B cell (primary cell): ENCODE data around the gene CCDC30. TPM values are rescaled to one million over a fixed set of nuclear protein-coding genes. Genes with fewer than 3 reads are reported as not detected.
"Not testable (repeated sequence)": the region's sequence is repeated elsewhere in the genome, so short reads cannot be mapped to it uniquely, and the experiment has no call there.

ENCODE experiments used
- ATAC-seq: fragments of 200-7000 bp; cut with Tn5 transposase; one replicate; pipeline ENCODE4 v1.10.0; 2021; ENCODE audit warnings: low read depth, mild to moderate bottlenecking, moderate number of reproducible peaks, moderate library complexity
- CTCF ChIA-PET: fragments of 350-600 bp; sonication (Branson Sonifier 250); formaldehyde crosslinking; loops from one replicate; lab custom pipeline; 2021; ENCODE audit warnings: antibody characterized with exemption, inconsistent platforms; lab: Charles Lee
- POLR2A ChIA-PET: fragments of 350-600 bp; sonication (Branson Sonifier 250); formaldehyde crosslinking; loops from one replicate; lab custom pipeline; 2021; ENCODE audit warnings: antibody characterized with exemption; lab: Charles Lee
- DNase-seq: peaks from one replicate; pipeline ENCODE4 v3.0.0; 2013
- H2AFZ ChIP-seq: 2 replicates; pipeline ENCODE4 v1.6.1; 2012; ENCODE audit warnings: mild to moderate bottlenecking, low read depth, low read length; ENCODE audit not compliant: insufficient read depth, poor library complexity, severe bottlenecking
- H3K27ac ChIP-seq, 2 donors: 1 replicate in 1 of 2; 2 replicates in 1 of 2; pipeline ENCODE4 v1.5.1; 2012 to 2013; ENCODE audit warnings: low read length in 2 of 2, mild to moderate bottlenecking in 2 of 2, moderate library complexity in 1 of 2
- H3K27me3 ChIP-seq, 4 experiments: fragments of 200-600 bp in 1 of 4; sonication (generic) in 1 of 4; replicated peaks in 1 of 4; 1 replicate in 2 of 4; 2 replicates in 2 of 4; pipeline versions ENCODE4 v1.6.1 to v1.7.0; 2013 to 2016; ENCODE audit warnings: low read length in 3 of 4, mild to moderate bottlenecking in 2 of 4, mixed read lengths in 1 of 4, moderate library complexity in 1 of 4; ENCODE audit not compliant: insufficient read depth in 4 of 4, control insufficient read depth in 3 of 4; ENCODE audit errors: control extremely low read depth in 1 of 4
- H3K36me3 ChIP-seq, 2 experiments: replicated peaks in 1 of 2; 1 replicate in 1 of 2; 2 replicates in 1 of 2; pipeline versions ENCODE4 v1.6.1 to v1.7.1; 2013; ENCODE audit warnings: low read length in 1 of 2; ENCODE audit not compliant: insufficient read depth in 2 of 2, control insufficient read depth in 1 of 2; ENCODE audit errors: control extremely low read depth in 1 of 2, extremely low read depth in 1 of 2
- H3K4me1 ChIP-seq, 2 donors: fragments of 200-600 bp in 1 of 2; sonication (generic) in 1 of 2; 1 replicate in 1 of 2; 2 replicates in 1 of 2; pipeline versions ENCODE4 v1.5.1 to v1.6.1; 2013 to 2017; ENCODE audit warnings: low read length in 2 of 2; ENCODE audit not compliant: control insufficient read depth in 2 of 2, insufficient read depth in 2 of 2
- H3K4me2 ChIP-seq: replicated peaks from 2 replicates; pipeline ENCODE3; 2012; ENCODE audit warnings: mild to moderate bottlenecking, low read depth, low read length; ENCODE audit not compliant: poor library complexity, severe bottlenecking
- H3K4me3 ChIP-seq, 5 experiments: fragments of 200-600 bp in 1 of 5; sonication (generic) in 1 of 5; 1 replicate in 3 of 5; 2 replicates in 2 of 5; pipeline versions ENCODE4 v1.5.1 to v1.7.0; 2011 to 2016; ENCODE audit warnings: low read length in 4 of 5, mild to moderate bottlenecking in 4 of 5, low read depth in 2 of 5, control low read depth in 1 of 5, moderate library complexity in 1 of 5; ENCODE audit not compliant: insufficient read depth in 1 of 5; ENCODE audit errors: control extremely low read depth in 1 of 5, extremely low read depth in 1 of 5
- H3K79me2 ChIP-seq: fragments of 200-600 bp; sonication (generic); one replicate; pipeline ENCODE4 v1.6.0; 2016; ENCODE audit warnings: low read length; ENCODE audit not compliant: control insufficient read depth, insufficient read depth
- H3K9ac ChIP-seq: fragments of 200-600 bp; sonication (generic); 2 replicates; pipeline ENCODE4 v1.6.1; 2017; ENCODE audit warnings: mild to moderate bottlenecking, low read length, moderate library complexity
- H3K9me3 ChIP-seq, 3 donors: one replicate each; pipeline versions ENCODE4 v1.6.1 to v1.7.1; 2013; ENCODE audit warnings: low read length in 2 of 3; ENCODE audit not compliant: control insufficient read depth in 2 of 3, insufficient read depth in 1 of 3; ENCODE audit errors: control extremely low read depth in 1 of 3
- H4K20me1 ChIP-seq: 2 replicates; pipeline ENCODE4 v1.6.0; 2012; ENCODE audit warnings: mild to moderate bottlenecking, low read length; ENCODE audit not compliant: insufficient read depth, control insufficient read depth, poor library complexity, severe bottlenecking
- H3K27ac Mint-ChIP-seq: one replicate; pipeline ENCODE4 v1.8.0; 2021; ENCODE audit warnings: mixed read lengths
- H3K27me3 Mint-ChIP-seq: one replicate; pipeline ENCODE4 v1.8.0; 2021; ENCODE audit warnings: mixed read lengths
- H3K4me1 Mint-ChIP-seq: one replicate; pipeline ENCODE4 v1.8.0; 2021; ENCODE audit warnings: mixed read lengths
- H3K4me3 Mint-ChIP-seq: one replicate; pipeline ENCODE4 v1.8.0; 2021; ENCODE audit warnings: mixed read lengths
- H3K9me3 Mint-ChIP-seq: one replicate; pipeline ENCODE4 v1.8.0; 2022; ENCODE audit warnings: mixed read lengths; ENCODE audit not compliant: insufficient read depth
- EZH2 ChIP-seq: IDR thresholded peaks from 2 replicates; pipeline ENCODE4 v1.6.1; 2012; ENCODE audit warnings: borderline replicate concordance, low read depth, mild to moderate bottlenecking, moderate library complexity, low read length; ENCODE audit not compliant: insufficient read depth, poor library complexity, severe bottlenecking
- WGBS: methylation state at CpG from one replicate; pipeline ENCODE4 v1.1.5; 2013; ENCODE audit warnings: missing lambda C conversion rate; ENCODE audit not compliant: insufficient coverage; 5-methylcytosine and 5-hydroxymethylcytosine counted together
- intact Hi-C: fragments of 100-400 bp; cut with micrococcal nuclease; formaldehyde crosslinking; loops from one replicate; pipeline ENCODE4 v1.10.0; 2022
- polyA plus RNA-seq: library from polyadenylated mRNA; depleted of rRNA; stranded (reverse); fragments of >200 nt; gene quantifications from 2 replicates; pipeline ENCODE4 v1.2.3, GENCODE V29; 2012
- total RNA-seq, 2 donors: library from RNA; stranded (reverse); fragments of 120-200 nt in 1 of 2; gene quantifications; 1 replicate in 1 of 2; 2 replicates in 1 of 2; pipeline versions ENCODE4 v1.2.3 to v1.2.4, GENCODE V29; 2013 to 2022
- TF ChIP-seq, protein P1 (sequence below): fragments of 200-600 bp; IDR thresholded peaks from one replicate; pipeline ENCODE4 v1.8.0; 2022; ENCODE audit warnings: antibody characterized with exemption, mild to moderate bottlenecking

CCDC30 gene
- total and polyA plus RNA-seq, 2 donors (not counting 1 experiment from before 2014, with no cell fraction given): 1.4 to 7.4 TPM

DNA sequence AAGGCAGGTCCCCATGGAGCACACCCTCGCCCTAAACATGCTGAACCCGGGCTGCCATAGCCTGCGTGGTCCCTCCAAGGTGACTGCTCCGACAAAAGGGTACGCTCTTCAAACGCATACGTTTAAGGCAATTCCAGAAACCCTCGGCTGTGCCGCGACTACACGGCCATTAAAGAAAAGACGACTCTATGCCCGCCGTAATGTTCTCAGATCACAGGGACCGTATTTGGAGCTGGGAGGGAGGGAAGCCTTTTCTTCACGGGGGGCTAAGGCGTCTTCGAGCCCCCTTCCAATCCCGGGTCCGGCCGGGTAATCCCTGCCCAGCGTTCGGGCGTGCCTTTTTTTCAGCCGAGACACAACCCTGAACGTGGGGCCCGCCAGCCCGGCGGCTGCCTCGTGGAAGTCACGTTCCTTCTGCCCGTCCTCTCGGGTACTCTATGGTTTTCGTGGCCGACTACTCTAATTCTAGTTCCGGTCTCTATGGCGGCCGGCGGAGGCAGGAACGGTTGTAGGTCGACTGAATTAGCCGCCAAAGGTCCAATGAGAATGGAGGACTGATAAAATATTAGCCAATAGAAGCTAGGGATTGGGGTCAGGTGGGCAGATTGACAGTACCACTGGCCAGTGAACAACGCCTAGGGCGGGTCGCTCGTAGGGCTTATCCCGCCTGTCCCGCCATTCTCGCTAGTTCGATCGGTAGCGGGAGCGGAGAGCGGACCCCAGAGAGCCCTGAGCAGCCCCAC is 218.8 kb downstream of the CCDC30 start, which contains the start of gene YBX1:
Gene YBX1, plus strand, starts transcription at position 678 of the 743 bp plus-strand sequence. CDS start 148 bp downstream, outside the sequence.
- Mint-ChIP-seq H3K9me3 (no peaks in the 10 kb centered on the region), H3K4me1 (peaks cover 54% of the 10 kb centered on the region), H3K4me3 (peak within 1 kb of the TSS; percentile 99), H3K27me3 (no peaks in the 10 kb centered on the region), H3K27ac (peak within 1 kb of the TSS; percentile 100)
- intact Hi-C loops: loop anchor here (1.0 to 2.0 kb wide), 8 partner anchors 24 to 645 kb away; partner anchors contain the start of genes C1orf50, CCDC30, CFAP57 and EBNA1BP2
- POLR2A ChIA-PET: interaction anchor here (1.0 to 2.5 kb wide), 8 partner anchors 20 to 270 kb away, joined by 3 to 22 read pairs (median 4); partner anchors contain the start of genes C1orf50, P3H1, PPCS and PPIH
- peaks cover 40% of the 10 kb centered on the region for H4K20me1 ChIP-seq
- no peaks in the 10 kb centered on the region for H3K27me3 ChIP-seq
- H3K4me3 ChIP-seq: peak within 1 kb of the TSS; percentile 64 to 94 (median 82)
- peak within 1 kb of the TSS; percentile 80 to 97 for H3K27ac ChIP-seq
- peak within 1 kb of the TSS; percentile 94 for H3K9ac ChIP-seq
- DNase-seq (peak; percentile 98), ATAC-seq (peak; percentile 86)
- no peak for TF ChIP-seq EZH2
- TF ChIP-seq, protein P1, sequence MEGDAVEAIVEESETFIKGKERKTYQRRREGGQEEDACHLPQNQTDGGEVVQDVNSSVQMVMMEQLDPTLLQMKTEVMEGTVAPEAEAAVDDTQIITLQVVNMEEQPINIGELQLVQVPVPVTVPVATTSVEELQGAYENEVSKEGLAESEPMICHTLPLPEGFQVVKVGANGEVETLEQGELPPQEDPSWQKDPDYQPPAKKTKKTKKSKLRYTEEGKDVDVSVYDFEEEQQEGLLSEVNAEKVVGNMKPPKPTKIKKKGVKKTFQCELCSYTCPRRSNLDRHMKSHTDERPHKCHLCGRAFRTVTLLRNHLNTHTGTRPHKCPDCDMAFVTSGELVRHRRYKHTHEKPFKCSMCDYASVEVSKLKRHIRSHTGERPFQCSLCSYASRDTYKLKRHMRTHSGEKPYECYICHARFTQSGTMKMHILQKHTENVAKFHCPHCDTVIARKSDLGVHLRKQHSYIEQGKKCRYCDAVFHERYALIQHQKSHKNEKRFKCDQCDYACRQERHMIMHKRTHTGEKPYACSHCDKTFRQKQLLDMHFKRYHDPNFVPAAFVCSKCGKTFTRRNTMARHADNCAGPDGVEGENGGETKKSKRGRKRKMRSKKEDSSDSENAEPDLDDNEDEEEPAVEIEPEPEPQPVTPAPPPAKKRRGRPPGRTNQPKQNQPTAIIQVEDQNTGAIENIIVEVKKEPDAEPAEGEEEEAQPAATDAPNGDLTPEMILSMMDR: no peak
- peaks cover 55% of the 10 kb centered on the region for H3K79me2 ChIP-seq
- under 1% methylated on average over 54 of the region's 54 CpGs for WGBS
- CTCF ChIA-PET: interaction anchor here (0.8 to 2.7 kb wide), 6 partner anchors 10 to 165 kb away, joined by 3 to 15 read pairs (median 5); partner anchors contain the start of genes C1orf50, P3H1, PPIH and ZNF691
- peaks cover 4 to 28% of the 10 kb centered on the region in 2 experiments for H3K36me3 ChIP-seq
- H3K4me2 ChIP-seq: peak within 1 kb of the TSS; percentile 86
- H3K4me1 ChIP-seq: peaks cover 48 to 50% of the 10 kb centered on the region in 2 donors
- peak within 1 kb of the TSS; percentile 91 for H2AFZ ChIP-seq
- no peaks in the 10 kb centered on the region for H3K9me3 ChIP-seq

DNA sequence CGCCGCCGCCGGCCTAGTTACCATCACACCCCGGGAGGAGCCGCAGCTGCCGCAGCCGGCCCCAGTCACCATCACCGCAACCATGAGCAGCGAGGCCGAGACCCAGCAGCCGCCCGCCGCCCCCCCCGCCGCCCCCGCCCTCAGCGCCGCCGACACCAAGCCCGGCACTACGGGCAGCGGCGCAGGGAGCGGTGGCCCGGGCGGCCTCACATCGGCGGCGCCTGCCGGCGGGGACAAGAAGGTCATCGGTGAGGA is 219.3 kb downstream of the CCDC30 start:
- H2AFZ ChIP-seq, ATAC-seq, H3K9me3 Mint-ChIP-seq, H3K27me3 Mint-ChIP-seq, H3K9me3 ChIP-seq, DNase-seq, H3K27me3 ChIP-seq: not testable (repeated sequence)
- Histone ChIP-seq H3K9ac (peak overlapping the region; percentile 94), H3K4me1 (peaks cover 49 to 54% of the 10 kb centered on the region in 2 donors), H3K27ac (peak overlapping the region; percentile 80 to 97), H3K4me3 (peak overlapping the region in 4 of 5 experiments; percentile 64 to 94 (median 84)), H4K20me1 (peaks cover 45% of the 10 kb centered on the region), H3K36me3 (peaks cover 4 to 29% of the 10 kb centered on the region in 2 experiments), H3K4me2 (peak overlapping the region; percentile 86), H3K79me2 (peaks cover 60% of the 10 kb centered on the region)
- intact Hi-C loops: loop anchor here (1.0 to 2.0 kb wide), 8 partner anchors 24 to 646 kb away; partner anchors contain the start of genes C1orf50, CCDC30, CFAP57 and EBNA1BP2
- Mint-ChIP-seq H3K27ac (peak overlapping the region; percentile 100), H3K4me1 (peaks cover 58% of the 10 kb centered on the region), H3K4me3 (peak overlapping the region; percentile 99)
- WGBS: under 1% methylated on average over 25 of the region's 33 CpGs
- POLR2A ChIA-PET: interaction anchor here (0.6 to 2.5 kb wide), 10 partner anchors 20 to 272 kb away, joined by 3 to 22 read pairs (median 4); partner anchors contain the start of genes C1orf50, P3H1, PPCS and PPIH
- CTCF ChIA-PET: interaction anchor here (0.8 to 2.7 kb wide), 8 partner anchors 9 to 338 kb away, joined by 3 to 15 read pairs (median 6); partner anchors contain the start of genes C1orf50, P3H1, PPIH and ZNF691
